ENCODE results near the gene EPB41L4B.

The EPB41L4B gene

GRCh38 chr9:109270971-109271925 lies 49.6 kb downstream of the EPB41L4B start:
- no peak for DNase-seq (ENCODE audit: low read depth in 2 of 2)

- no peak for DNase-seq (ENCODE audit: low read depth in 2 of 2)
Measured at GRCh38 chr9:109270441-109270840, 50.4 kb downstream of the EPB41L4B start.

GRCh38 chr9:109269839-109270238 lies 51.0 kb downstream of the EPB41L4B start:
- DNase-seq (ENCODE audit: low read depth in 2 of 2), result no peak

- no peak for DNase-seq (ENCODE audit: low read depth in 2 of 2)
Measured at GRCh38 chr9:109269081-109269480, 51.8 kb downstream of the EPB41L4B start.

GRCh38 chr9:109267555-109267954 lies 53.3 kb downstream of the EPB41L4B start:
- DNase-seq (ENCODE audit: low read depth in 2 of 2), result no peak

- DNase-seq (ENCODE audit: low read depth in 2 of 2), result no peak
Measured at GRCh38 chr9:109264877-109265587, 55.8 kb downstream of the EPB41L4B start.

GRCh38 chr9:109263358-109263757 lies 57.5 kb downstream of the EPB41L4B start:
- DNase-seq (ENCODE audit: low read depth in 2 of 2), result no peak

- no peak for DNase-seq (ENCODE audit: low read depth in 2 of 2)
Measured at GRCh38 chr9:109258481-109259302, 62.2 kb downstream of the EPB41L4B start.

- DNase-seq (ENCODE audit: low read depth in 2 of 2), result no peak
Measured at GRCh38 chr9:109256336-109256735, 64.5 kb downstream of the EPB41L4B start.

- no peak for DNase-seq (ENCODE audit: low read depth in 2 of 2)
Measured at GRCh38 chr9:109255394-109255793, 65.5 kb downstream of the EPB41L4B start.

- DNase-seq (ENCODE audit: low read depth in 2 of 2), result no peak
Measured at GRCh38 chr9:109254317-109254716, 66.5 kb downstream of the EPB41L4B start.

GRCh38 chr9:109253637-109254284 lies 67.1 kb downstream of the EPB41L4B start:
- DNase-seq (ENCODE audit: low read depth in 2 of 2), result no peak

- no peak for DNase-seq (ENCODE audit: low read depth in 2 of 2)
Measured at GRCh38 chr9:109253241-109253636, 67.6 kb downstream of the EPB41L4B start.

GRCh38 chr9:109252291-109252690 lies 68.6 kb downstream of the EPB41L4B start:
- DNase-seq (ENCODE audit: low read depth in 2 of 2), result no peak

- DNase-seq (ENCODE audit: low read depth in 2 of 2), result no peak
Measured at GRCh38 chr9:109251776-109252106, 69.1 kb downstream of the EPB41L4B start.

GRCh38 chr9:109251080-109251775 lies 69.6 kb downstream of the EPB41L4B start:
- DNase-seq (ENCODE audit: low read depth in 2 of 2), result no peak

- DNase-seq (ENCODE audit: low read depth in 2 of 2), result no peak
Measured at GRCh38 chr9:109250771-109251079, 70.1 kb downstream of the EPB41L4B start.

- no peak for DNase-seq (ENCODE audit: low read depth in 2 of 2)
Measured at GRCh38 chr9:109250311-109250741, 70.5 kb downstream of the EPB41L4B start.

GRCh38 chr9:109249615-109250014 lies 71.2 kb downstream of the EPB41L4B start:
- DNase-seq (ENCODE audit: low read depth in 2 of 2), result no peak

- no peak for DNase-seq (ENCODE audit: low read depth in 2 of 2)
Measured at GRCh38 chr9:109248133-109248581, 72.7 kb downstream of the EPB41L4B start.

- no peak for DNase-seq (ENCODE audit: low read depth in 2 of 2)
Measured at GRCh38 chr9:109247228-109247627, 73.6 kb downstream of the EPB41L4B start.
